B cell (primary cell): ENCODE results near the gene AFF2. TPM values are rescaled to one million over a fixed set of nuclear protein-coding genes. Genes with fewer than 3 reads are reported as not detected.
A peak's percentile ranks its signal among the peaks of the same experiment; 100 is the strongest.

ENCODE experiments used
- ATAC-seq: fragments of 200-7000 bp; cut with Tn5 transposase; one replicate; pipeline ENCODE4 v1.10.0; 2021; ENCODE audit warnings: low read depth, mild to moderate bottlenecking, moderate number of reproducible peaks, moderate library complexity
- CTCF ChIA-PET: fragments of 350-600 bp; sonication (Branson Sonifier 250); formaldehyde crosslinking; loops from one replicate; lab custom pipeline; 2021; ENCODE audit warnings: antibody characterized with exemption, inconsistent platforms; lab: Charles Lee
- POLR2A ChIA-PET: fragments of 350-600 bp; sonication (Branson Sonifier 250); formaldehyde crosslinking; loops from one replicate; lab custom pipeline; 2021; ENCODE audit warnings: antibody characterized with exemption; lab: Charles Lee
- DNase-seq: peaks from one replicate; pipeline ENCODE4 v3.0.0; 2013
- H2AFZ ChIP-seq: 2 replicates; pipeline ENCODE4 v1.6.1; 2012; ENCODE audit warnings: mild to moderate bottlenecking, low read depth, low read length; ENCODE audit not compliant: insufficient read depth, poor library complexity, severe bottlenecking
- H3K27ac ChIP-seq, 2 donors: 1 replicate in 1 of 2; 2 replicates in 1 of 2; pipeline ENCODE4 v1.5.1; 2012 to 2013; ENCODE audit warnings: low read length in 2 of 2, mild to moderate bottlenecking in 2 of 2, moderate library complexity in 1 of 2
- H3K27me3 ChIP-seq, 4 experiments: fragments of 200-600 bp in 1 of 4; sonication (generic) in 1 of 4; replicated peaks in 1 of 4; 1 replicate in 2 of 4; 2 replicates in 2 of 4; pipeline versions ENCODE4 v1.6.1 to v1.7.0; 2013 to 2016; ENCODE audit warnings: low read length in 3 of 4, mild to moderate bottlenecking in 2 of 4, mixed read lengths in 1 of 4, moderate library complexity in 1 of 4; ENCODE audit not compliant: insufficient read depth in 4 of 4, control insufficient read depth in 3 of 4; ENCODE audit errors: control extremely low read depth in 1 of 4
- H3K36me3 ChIP-seq, 2 experiments: replicated peaks in 1 of 2; 1 replicate in 1 of 2; 2 replicates in 1 of 2; pipeline versions ENCODE4 v1.6.1 to v1.7.1; 2013; ENCODE audit warnings: low read length in 1 of 2; ENCODE audit not compliant: insufficient read depth in 2 of 2, control insufficient read depth in 1 of 2; ENCODE audit errors: control extremely low read depth in 1 of 2, extremely low read depth in 1 of 2
- H3K4me1 ChIP-seq, 2 donors: fragments of 200-600 bp in 1 of 2; sonication (generic) in 1 of 2; 1 replicate in 1 of 2; 2 replicates in 1 of 2; pipeline versions ENCODE4 v1.5.1 to v1.6.1; 2013 to 2017; ENCODE audit warnings: low read length in 2 of 2; ENCODE audit not compliant: control insufficient read depth in 2 of 2, insufficient read depth in 2 of 2
- H3K4me2 ChIP-seq: replicated peaks from 2 replicates; pipeline ENCODE3; 2012; ENCODE audit warnings: mild to moderate bottlenecking, low read depth, low read length; ENCODE audit not compliant: poor library complexity, severe bottlenecking
- H3K4me3 ChIP-seq, 5 experiments: fragments of 200-600 bp in 1 of 5; sonication (generic) in 1 of 5; 1 replicate in 3 of 5; 2 replicates in 2 of 5; pipeline versions ENCODE4 v1.5.1 to v1.7.0; 2011 to 2016; ENCODE audit warnings: low read length in 4 of 5, mild to moderate bottlenecking in 4 of 5, low read depth in 2 of 5, control low read depth in 1 of 5, moderate library complexity in 1 of 5; ENCODE audit not compliant: insufficient read depth in 1 of 5; ENCODE audit errors: control extremely low read depth in 1 of 5, extremely low read depth in 1 of 5
- H3K79me2 ChIP-seq: fragments of 200-600 bp; sonication (generic); one replicate; pipeline ENCODE4 v1.6.0; 2016; ENCODE audit warnings: low read length; ENCODE audit not compliant: control insufficient read depth, insufficient read depth
- H3K9ac ChIP-seq: fragments of 200-600 bp; sonication (generic); 2 replicates; pipeline ENCODE4 v1.6.1; 2017; ENCODE audit warnings: mild to moderate bottlenecking, low read length, moderate library complexity
- H3K9me3 ChIP-seq, 3 donors: one replicate each; pipeline versions ENCODE4 v1.6.1 to v1.7.1; 2013; ENCODE audit warnings: low read length in 2 of 3; ENCODE audit not compliant: control insufficient read depth in 2 of 3, insufficient read depth in 1 of 3; ENCODE audit errors: control extremely low read depth in 1 of 3
- H4K20me1 ChIP-seq: 2 replicates; pipeline ENCODE4 v1.6.0; 2012; ENCODE audit warnings: mild to moderate bottlenecking, low read length; ENCODE audit not compliant: insufficient read depth, control insufficient read depth, poor library complexity, severe bottlenecking
- H3K27ac Mint-ChIP-seq: one replicate; pipeline ENCODE4 v1.8.0; 2021; ENCODE audit warnings: mixed read lengths
- H3K27me3 Mint-ChIP-seq: one replicate; pipeline ENCODE4 v1.8.0; 2021; ENCODE audit warnings: mixed read lengths
- H3K4me1 Mint-ChIP-seq: one replicate; pipeline ENCODE4 v1.8.0; 2021; ENCODE audit warnings: mixed read lengths
- H3K4me3 Mint-ChIP-seq: one replicate; pipeline ENCODE4 v1.8.0; 2021; ENCODE audit warnings: mixed read lengths
- H3K9me3 Mint-ChIP-seq: one replicate; pipeline ENCODE4 v1.8.0; 2022; ENCODE audit warnings: mixed read lengths; ENCODE audit not compliant: insufficient read depth
- EZH2 ChIP-seq: IDR thresholded peaks from 2 replicates; pipeline ENCODE4 v1.6.1; 2012; ENCODE audit warnings: borderline replicate concordance, low read depth, mild to moderate bottlenecking, moderate library complexity, low read length; ENCODE audit not compliant: insufficient read depth, poor library complexity, severe bottlenecking
- WGBS: methylation state at CpG from one replicate; pipeline ENCODE4 v1.1.5; 2013; ENCODE audit warnings: missing lambda C conversion rate; ENCODE audit not compliant: insufficient coverage; 5-methylcytosine and 5-hydroxymethylcytosine counted together
- intact Hi-C: fragments of 100-400 bp; cut with micrococcal nuclease; formaldehyde crosslinking; loops from one replicate; pipeline ENCODE4 v1.10.0; 2022
- polyA plus RNA-seq: library from polyadenylated mRNA; depleted of rRNA; stranded (reverse); fragments of >200 nt; gene quantifications from 2 replicates; pipeline ENCODE4 v1.2.3, GENCODE V29; 2012
- total RNA-seq, 2 donors: library from RNA; stranded (reverse); fragments of 120-200 nt in 1 of 2; gene quantifications; 1 replicate in 1 of 2; 2 replicates in 1 of 2; pipeline versions ENCODE4 v1.2.3 to v1.2.4, GENCODE V29; 2013 to 2022
- TF ChIP-seq, protein P1 (sequence below): fragments of 200-600 bp; IDR thresholded peaks from one replicate; pipeline ENCODE4 v1.8.0; 2022; ENCODE audit warnings: antibody characterized with exemption, mild to moderate bottlenecking

Gene AFF2
- total and polyA plus RNA-seq, 2 donors (not counting 1 experiment from before 2014, with no cell fraction given), result 0.06 to 12.0 TPM

DNA sequence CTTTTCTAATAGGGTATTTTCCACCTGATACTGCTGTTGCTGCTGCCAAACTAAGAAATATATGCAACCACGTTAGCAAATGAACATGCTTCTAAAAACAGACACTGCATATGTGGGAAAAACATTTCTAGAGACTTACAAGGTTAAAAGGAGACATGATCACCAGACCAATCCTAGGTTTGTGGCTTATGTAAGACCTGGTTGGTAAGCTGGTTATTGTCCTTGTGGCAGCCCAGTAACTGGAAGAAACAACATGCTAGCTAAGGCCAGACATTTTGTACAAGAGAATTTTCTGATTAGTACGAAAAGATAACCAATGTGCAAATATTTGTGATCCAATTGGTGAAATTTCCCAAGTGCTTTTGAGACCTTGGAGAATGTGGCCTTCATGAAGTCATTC, 112.0 kb downstream of the AFF2 start:
- no peaks in the 10 kb centered on the region for H3K36me3 ChIP-seq
- no peak overlapping the region for H3K9ac ChIP-seq
- H3K9me3 ChIP-seq, result no peaks in the 10 kb centered on the region
- no peak overlapping the region for H3K4me3 ChIP-seq
- H3K27me3 ChIP-seq, result no peaks in the 10 kb centered on the region
- Mint-ChIP-seq H3K4me1 (peaks cover 31% of the 10 kb centered on the region), H3K27me3 (no peaks in the 10 kb centered on the region), H3K4me3 (no peak overlapping the region), H3K27ac (no peak overlapping the region), H3K9me3 (no peaks in the 10 kb centered on the region)
- no peak overlapping the region for H3K27ac ChIP-seq
- peak overlapping the region; percentile 11 for H2AFZ ChIP-seq
- TF ChIP-seq EZH2, result no peak
- TF ChIP-seq, protein P1, sequence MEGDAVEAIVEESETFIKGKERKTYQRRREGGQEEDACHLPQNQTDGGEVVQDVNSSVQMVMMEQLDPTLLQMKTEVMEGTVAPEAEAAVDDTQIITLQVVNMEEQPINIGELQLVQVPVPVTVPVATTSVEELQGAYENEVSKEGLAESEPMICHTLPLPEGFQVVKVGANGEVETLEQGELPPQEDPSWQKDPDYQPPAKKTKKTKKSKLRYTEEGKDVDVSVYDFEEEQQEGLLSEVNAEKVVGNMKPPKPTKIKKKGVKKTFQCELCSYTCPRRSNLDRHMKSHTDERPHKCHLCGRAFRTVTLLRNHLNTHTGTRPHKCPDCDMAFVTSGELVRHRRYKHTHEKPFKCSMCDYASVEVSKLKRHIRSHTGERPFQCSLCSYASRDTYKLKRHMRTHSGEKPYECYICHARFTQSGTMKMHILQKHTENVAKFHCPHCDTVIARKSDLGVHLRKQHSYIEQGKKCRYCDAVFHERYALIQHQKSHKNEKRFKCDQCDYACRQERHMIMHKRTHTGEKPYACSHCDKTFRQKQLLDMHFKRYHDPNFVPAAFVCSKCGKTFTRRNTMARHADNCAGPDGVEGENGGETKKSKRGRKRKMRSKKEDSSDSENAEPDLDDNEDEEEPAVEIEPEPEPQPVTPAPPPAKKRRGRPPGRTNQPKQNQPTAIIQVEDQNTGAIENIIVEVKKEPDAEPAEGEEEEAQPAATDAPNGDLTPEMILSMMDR, result no peak
- intact Hi-C loops, result no loop called here
- ATAC-seq (no peak), DNase-seq (no peak)
- no peak overlapping the region for H3K4me2 ChIP-seq
- H3K4me1 ChIP-seq, result peaks cover 9 to 14% of the 10 kb centered on the region in 2 donors
- no CpG with 5 or more reads among the region's 2 CpGs for WGBS
- H4K20me1 ChIP-seq, result no peaks in the 10 kb centered on the region
- ChIA-PET POLR2A (no interaction called here), CTCF (no interaction called here)
- H3K79me2 ChIP-seq, result no peaks in the 10 kb centered on the region

DNA sequence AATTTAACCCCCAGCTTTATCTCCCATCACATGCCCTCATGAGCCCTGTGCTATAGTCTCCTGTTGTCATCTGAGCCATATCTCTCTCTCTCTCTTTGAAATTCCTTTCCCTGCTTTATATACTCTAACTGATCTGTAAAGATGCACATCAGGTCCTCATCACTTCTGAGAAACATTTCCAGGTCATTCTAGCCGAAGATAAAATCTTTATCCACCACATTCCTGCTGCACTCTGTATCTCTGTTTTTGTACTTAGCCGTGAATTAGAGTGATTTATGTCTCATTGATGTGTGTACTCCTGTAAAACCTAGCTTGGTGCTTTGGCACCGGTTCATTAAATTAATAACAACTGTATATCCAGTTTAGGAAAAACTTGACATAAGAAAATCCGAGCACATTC, 113.2 kb downstream of the AFF2 start:
- WGBS, result no CpG with 5 or more reads among the region's 4 CpGs
- H3K79me2 ChIP-seq, result no peaks in the 10 kb centered on the region

More for the DNA sequence above, 113.2 kb downstream of the AFF2 start:
- Histone ChIP-seq H3K4me2 (no peak overlapping the region), H4K20me1 (no peaks in the 10 kb centered on the region), H3K4me3 (no peak overlapping the region), H3K4me1 (peaks cover 9 to 14% of the 10 kb centered on the region in 2 donors), H2AFZ (no peak overlapping the region), H3K9me3 (no peaks in the 10 kb centered on the region), H3K27me3 (no peaks in the 10 kb centered on the region), H3K36me3 (no peaks in the 10 kb centered on the region), H3K9ac (no peak overlapping the region), H3K27ac (no peak overlapping the region)
- H3K27me3 Mint-ChIP-seq, result no peaks in the 10 kb centered on the region
- no peak for ATAC-seq
- DNase-seq, result no peak
- no peak overlapping the region for H3K27ac Mint-ChIP-seq
- peaks cover 31% of the 10 kb centered on the region for H3K4me1 Mint-ChIP-seq
- no peak overlapping the region for H3K4me3 Mint-ChIP-seq
- no peaks in the 10 kb centered on the region for H3K9me3 Mint-ChIP-seq
- TF ChIP-seq EZH2, result no peak
- TF ChIP-seq, protein P1, result no peak
- intact Hi-C loops, result no loop called here
- ChIA-PET CTCF (no interaction called here), POLR2A (no interaction called here)
